B cell (primary cell): Measurements from ENCODE around the gene DTWD2. TPM values are rescaled to one million over a fixed set of nuclear protein-coding genes. Genes with fewer than 3 reads are reported as not detected.

Source experiments
- ATAC-seq: fragments of 200-7000 bp; cut with Tn5 transposase; one replicate; pipeline ENCODE4 v1.10.0; 2021; ENCODE audit warnings: low read depth, mild to moderate bottlenecking, moderate number of reproducible peaks, moderate library complexity
- CTCF ChIA-PET: fragments of 350-600 bp; sonication (Branson Sonifier 250); formaldehyde crosslinking; loops from one replicate; lab custom pipeline; 2021; ENCODE audit warnings: antibody characterized with exemption, inconsistent platforms; lab: Charles Lee
- POLR2A ChIA-PET: fragments of 350-600 bp; sonication (Branson Sonifier 250); formaldehyde crosslinking; loops from one replicate; lab custom pipeline; 2021; ENCODE audit warnings: antibody characterized with exemption; lab: Charles Lee
- DNase-seq: peaks from one replicate; pipeline ENCODE4 v3.0.0; 2013
- H2AFZ ChIP-seq: 2 replicates; pipeline ENCODE4 v1.6.1; 2012; ENCODE audit warnings: mild to moderate bottlenecking, low read depth, low read length; ENCODE audit not compliant: insufficient read depth, poor library complexity, severe bottlenecking
- H3K27ac ChIP-seq, 2 donors: 1 replicate in 1 of 2; 2 replicates in 1 of 2; pipeline ENCODE4 v1.5.1; 2012 to 2013; ENCODE audit warnings: low read length in 2 of 2, mild to moderate bottlenecking in 2 of 2, moderate library complexity in 1 of 2
- H3K27me3 ChIP-seq, 4 experiments: fragments of 200-600 bp in 1 of 4; sonication (generic) in 1 of 4; replicated peaks in 1 of 4; 1 replicate in 2 of 4; 2 replicates in 2 of 4; pipeline versions ENCODE4 v1.6.1 to v1.7.0; 2013 to 2016; ENCODE audit warnings: low read length in 3 of 4, mild to moderate bottlenecking in 2 of 4, mixed read lengths in 1 of 4, moderate library complexity in 1 of 4; ENCODE audit not compliant: insufficient read depth in 4 of 4, control insufficient read depth in 3 of 4; ENCODE audit errors: control extremely low read depth in 1 of 4
- H3K36me3 ChIP-seq, 2 experiments: replicated peaks in 1 of 2; 1 replicate in 1 of 2; 2 replicates in 1 of 2; pipeline versions ENCODE4 v1.6.1 to v1.7.1; 2013; ENCODE audit warnings: low read length in 1 of 2; ENCODE audit not compliant: insufficient read depth in 2 of 2, control insufficient read depth in 1 of 2; ENCODE audit errors: control extremely low read depth in 1 of 2, extremely low read depth in 1 of 2
- H3K4me1 ChIP-seq, 2 donors: fragments of 200-600 bp in 1 of 2; sonication (generic) in 1 of 2; 1 replicate in 1 of 2; 2 replicates in 1 of 2; pipeline versions ENCODE4 v1.5.1 to v1.6.1; 2013 to 2017; ENCODE audit warnings: low read length in 2 of 2; ENCODE audit not compliant: control insufficient read depth in 2 of 2, insufficient read depth in 2 of 2
- H3K4me2 ChIP-seq: replicated peaks from 2 replicates; pipeline ENCODE3; 2012; ENCODE audit warnings: mild to moderate bottlenecking, low read depth, low read length; ENCODE audit not compliant: poor library complexity, severe bottlenecking
- H3K4me3 ChIP-seq, 5 experiments: fragments of 200-600 bp in 1 of 5; sonication (generic) in 1 of 5; 1 replicate in 3 of 5; 2 replicates in 2 of 5; pipeline versions ENCODE4 v1.5.1 to v1.7.0; 2011 to 2016; ENCODE audit warnings: low read length in 4 of 5, mild to moderate bottlenecking in 4 of 5, low read depth in 2 of 5, control low read depth in 1 of 5, moderate library complexity in 1 of 5; ENCODE audit not compliant: insufficient read depth in 1 of 5; ENCODE audit errors: control extremely low read depth in 1 of 5, extremely low read depth in 1 of 5
- H3K79me2 ChIP-seq: fragments of 200-600 bp; sonication (generic); one replicate; pipeline ENCODE4 v1.6.0; 2016; ENCODE audit warnings: low read length; ENCODE audit not compliant: control insufficient read depth, insufficient read depth
- H3K9ac ChIP-seq: fragments of 200-600 bp; sonication (generic); 2 replicates; pipeline ENCODE4 v1.6.1; 2017; ENCODE audit warnings: mild to moderate bottlenecking, low read length, moderate library complexity
- H3K9me3 ChIP-seq, 3 donors: one replicate each; pipeline versions ENCODE4 v1.6.1 to v1.7.1; 2013; ENCODE audit warnings: low read length in 2 of 3; ENCODE audit not compliant: control insufficient read depth in 2 of 3, insufficient read depth in 1 of 3; ENCODE audit errors: control extremely low read depth in 1 of 3
- H4K20me1 ChIP-seq: 2 replicates; pipeline ENCODE4 v1.6.0; 2012; ENCODE audit warnings: mild to moderate bottlenecking, low read length; ENCODE audit not compliant: insufficient read depth, control insufficient read depth, poor library complexity, severe bottlenecking
- H3K27ac Mint-ChIP-seq: one replicate; pipeline ENCODE4 v1.8.0; 2021; ENCODE audit warnings: mixed read lengths
- H3K27me3 Mint-ChIP-seq: one replicate; pipeline ENCODE4 v1.8.0; 2021; ENCODE audit warnings: mixed read lengths
- H3K4me1 Mint-ChIP-seq: one replicate; pipeline ENCODE4 v1.8.0; 2021; ENCODE audit warnings: mixed read lengths
- H3K4me3 Mint-ChIP-seq: one replicate; pipeline ENCODE4 v1.8.0; 2021; ENCODE audit warnings: mixed read lengths
- H3K9me3 Mint-ChIP-seq: one replicate; pipeline ENCODE4 v1.8.0; 2022; ENCODE audit warnings: mixed read lengths; ENCODE audit not compliant: insufficient read depth
- CTCF ChIP-seq: fragments of 200-600 bp; IDR thresholded peaks from one replicate; pipeline ENCODE4 v1.8.0; 2022; ENCODE audit warnings: antibody characterized with exemption, mild to moderate bottlenecking
- EZH2 ChIP-seq: IDR thresholded peaks from 2 replicates; pipeline ENCODE4 v1.6.1; 2012; ENCODE audit warnings: borderline replicate concordance, low read depth, mild to moderate bottlenecking, moderate library complexity, low read length; ENCODE audit not compliant: insufficient read depth, poor library complexity, severe bottlenecking
- WGBS: methylation state at CpG from one replicate; pipeline ENCODE4 v1.1.5; 2013; ENCODE audit warnings: missing lambda C conversion rate; ENCODE audit not compliant: insufficient coverage; 5-methylcytosine and 5-hydroxymethylcytosine counted together
- intact Hi-C: fragments of 100-400 bp; cut with micrococcal nuclease; formaldehyde crosslinking; loops from one replicate; pipeline ENCODE4 v1.10.0; 2022
- polyA plus RNA-seq: library from polyadenylated mRNA; depleted of rRNA; stranded (reverse); fragments of >200 nt; gene quantifications from 2 replicates; pipeline ENCODE4 v1.2.3, GENCODE V29; 2012
- total RNA-seq, 2 donors: library from RNA; stranded (reverse); fragments of 120-200 nt in 1 of 2; gene quantifications; 1 replicate in 1 of 2; 2 replicates in 1 of 2; pipeline versions ENCODE4 v1.2.3 to v1.2.4, GENCODE V29; 2013 to 2022

Gene DTWD2
- total and polyA plus RNA-seq, 2 donors (not counting 1 experiment from before 2014, with no cell fraction given), result 3.7 to 6.0 TPM

GRCh38 chr5:119031905-119032304 is 43.6 kb upstream of the DTWD2 start:
- H3K4me1 Mint-ChIP-seq, result peaks cover 50% of the 10 kb centered on the region
- Histone ChIP-seq H3K9ac (peak overlapping the region; percentile 26), H3K9me3 (peaks cover 0 to 4% (median 0%) of the 10 kb centered on the region in 3 donors), H3K4me1 (peaks cover 38 to 52% of the 10 kb centered on the region in 2 donors), H3K4me3 (peak overlapping the region in 1 of 5 experiments; percentile 54), H2AFZ (peak overlapping the region; percentile 60), H3K4me2 (peak overlapping the region; percentile 62), H3K36me3 (no peaks in the 10 kb centered on the region), H3K27ac (peak overlapping the region; percentile 82 to 83), H4K20me1 (no peaks in the 10 kb centered on the region), H3K79me2 (no peaks in the 10 kb centered on the region), H3K27me3 (no peaks in the 10 kb centered on the region)
- H3K27ac Mint-ChIP-seq, result peak overlapping the region; percentile 95
- H3K4me3 Mint-ChIP-seq, result peak overlapping the region; percentile 81
- DNase-seq (peak; percentile 63), ATAC-seq (peak; percentile 80)
- H3K27me3 Mint-ChIP-seq, result no peaks in the 10 kb centered on the region
- CTCF ChIA-PET, result interaction anchor here (0.6 to 2.7 kb wide), 5 partner anchors 8 to 100 kb away, joined by 3 to 8 read pairs (median 4); partner anchors contain the start of gene DTWD2
- peaks cover 2% of the 10 kb centered on the region for H3K9me3 Mint-ChIP-seq
- POLR2A ChIA-PET, result interaction anchor here (0.6 to 1.7 kb wide), 4 partner anchors 39 to 403 kb away, joined by 3 to 10 read pairs (median 6); partner anchors contain the start of genes DMXL1 and DTWD2
- TF ChIP-seq CTCF (no peak), EZH2 (no peak)
- intact Hi-C loops, result loop anchor here (1.0 to 5.0 kb wide), 4 partner anchors 10 to 245 kb away; no protein-coding TSS in a partner anchor
- 19% methylated on average over 4 of the region's 4 CpGs for WGBS
